Left kidney (tissue), 2 donors: Measurements from ENCODE around the gene MT4. TPM values are rescaled to one million over a fixed set of nuclear protein-coding genes. Genes with fewer than 3 reads are reported as not detected.
A peak's percentile ranks its signal among the peaks of the same experiment; 100 is the strongest.

Experiments used
- DNase-seq: peaks from one replicate; pipeline ENCODE4 v3.0.0-alpha.2; 2013
- polyA plus RNA-seq: library from polyadenylated mRNA; unstranded; fragments of 120-200 nt; gene quantifications from one replicate; pipeline ENCODE4 v1.2.1, GENCODE V29; 2013; ENCODE audit not compliant: insufficient read length

MT4 gene
- polyA plus RNA-seq, 1 donor, result not detected

GRCh38 chr16:56603589-56603988, 38.7 kb downstream of the MT4 start:
- DNase-seq, result no peak

GRCh38 chr16:56604966-56605365, 40.1 kb downstream of the MT4 start:
- DNase-seq, result no peak

GRCh38 chr16:56605475-56605874, 40.6 kb downstream of the MT4 start:
- DNase-seq, result no peak

- no peak for DNase-seq
Observed at GRCh38 chr16:56606071-56606475, 41.2 kb downstream of the MT4 start.

- peak; percentile 61 for DNase-seq
Observed at GRCh38 chr16:56606476-56607108, 41.7 kb downstream of the MT4 start.

GRCh38 chr16:56607109-56607618, 42.3 kb downstream of the MT4 start:
- no peak for DNase-seq

- no peak for DNase-seq
Observed at GRCh38 chr16:56607675-56608042, 42.8 kb downstream of the MT4 start.

- DNase-seq, result peak; percentile 87
Observed at GRCh38 chr16:56608043-56608875, 43.4 kb downstream of the MT4 start, which contains the start of gene MT2A. Gene MT2A (plus strand): TSS chr16:56608584. CDS start chr16:56608656, 72 bp downstream.

GRCh38 chr16:56608876-56609462, 44.1 kb downstream of the MT4 start:
- no peak for DNase-seq

- peak; percentile 68 for DNase-seq
Observed at GRCh38 chr16:56609463-56609921, 44.6 kb downstream of the MT4 start.

- no peak for DNase-seq
Observed at GRCh38 chr16:56610017-56610608, 45.2 kb downstream of the MT4 start.

GRCh38 chr16:56610609-56611111, 45.8 kb downstream of the MT4 start:
- no peak for DNase-seq

- DNase-seq, result no peak
Observed at GRCh38 chr16:56611281-56611833, 46.5 kb downstream of the MT4 start.

GRCh38 chr16:56613706-56614105, 48.8 kb downstream of the MT4 start:
- no peak for DNase-seq

GRCh38 chr16:56614549-56614991, 49.7 kb downstream of the MT4 start:
- DNase-seq, result no peak

- no peak for DNase-seq
Observed at GRCh38 chr16:56615353-56615752, 50.5 kb downstream of the MT4 start.

GRCh38 chr16:56616608-56617211, 51.8 kb downstream of the MT4 start:
- no peak for DNase-seq

GRCh38 chr16:56617212-56618085, 52.6 kb downstream of the MT4 start:
- no peak for DNase-seq

- DNase-seq, result no peak
Observed at GRCh38 chr16:56618138-56618537, 53.3 kb downstream of the MT4 start.
